K562 (cell line): ENCODE data around the gene ZNHIT6. TPM values are rescaled to one million over a fixed set of nuclear protein-coding genes. Genes with fewer than 3 reads are reported as not detected.

Experiments used
- ATAC-seq: fragments of 200-7000 bp; cut with Tn5 transposase; 3 replicates; pipeline ENCODE4 v1.9.1; 2020; ENCODE audit warnings: moderate library complexity
- BruUV-seq: library from RNA; stranded (reverse); fragments of 400-500 nt; replicated peaks from 2 replicates; lab custom pipeline; 2021; lab: Mats Ljungman, UMichigan
- CTCF ChIA-PET: fragments of 300-600 bp; formaldehyde crosslinking; extraction: SDS; loops from one replicate; lab custom pipeline; 2021; ENCODE audit warnings: low intra/inter-chr PET ratio; lab: Yijun Ruan, JAX
- POLR2A ChIA-PET: fragments of 300-600, 350-650 bp; sonication (Branson Sonifier 250); formaldehyde crosslinking; extraction: SDS; loops from one replicate; lab custom pipeline; 2021; ENCODE audit warnings: antibody characterized with exemption, inconsistent platforms; lab: Yijun Ruan, JAX
- DNase-seq, 4 experiments: peaks; one replicate each; pipeline versions ENCODE4 v3.0.0 to v3.0.0-alpha.2; 2011 to 2018; ENCODE audit warnings: low spot score in 3 of 4, mixed read lengths in 3 of 4; ENCODE audit errors: extremely low read depth in 1 of 4
- FAIRE-seq: peaks from 2 replicates; lab custom pipeline; 2011; peaks lifted over from hg19 to GRCh38; lab: Jason Lieb, UNC
- H2AFZ ChIP-seq: 2 replicates; pipeline ENCODE4 v1.6.0; 2011; ENCODE audit warnings: low read depth, low read length, control low read depth, inconsistent platforms
- H3K27ac ChIP-seq: fragments of 200-600 bp; 3 replicates; pipeline ENCODE4 v1.8.0; 2011; ENCODE audit warnings: low read depth, mild to moderate bottlenecking, control low read depth, inconsistent platforms, low read length, moderate library complexity, mixed read lengths; ENCODE audit errors: extremely low read depth
- H3K27me3 ChIP-seq, 2 experiments: fragments of 300-600 bp in 1 of 2; 2 replicates in 1 of 2; 3 replicates in 1 of 2; pipeline versions ENCODE4 v1.6.0 to v1.8.0; 2011; ENCODE audit warnings: inconsistent platforms in 2 of 2, low read length in 2 of 2, mild to moderate bottlenecking in 1 of 2, mixed read lengths in 1 of 2, moderate library complexity in 1 of 2; ENCODE audit not compliant: control insufficient read depth in 2 of 2, insufficient read depth in 2 of 2
- H3K36me3 ChIP-seq: fragments of 300-600 bp; 3 replicates; pipeline ENCODE4 v1.8.0; 2011; ENCODE audit warnings: mild to moderate bottlenecking, low read length, inconsistent platforms; ENCODE audit not compliant: control insufficient read depth, insufficient read depth
- H3K4me1 ChIP-seq, 2 experiments: fragments of 200-600 bp in 1 of 2; replicated peaks in 1 of 2; 2 replicates in 1 of 2; 3 replicates in 1 of 2; pipeline versions ENCODE4 v1.5.1 to v1.8.0; 2011; ENCODE audit warnings: inconsistent platforms in 2 of 2, low read length in 2 of 2, mild to moderate bottlenecking in 1 of 2, mixed read lengths in 1 of 2, moderate library complexity in 1 of 2; ENCODE audit not compliant: control insufficient read depth in 2 of 2, insufficient read depth in 2 of 2
- H3K4me2 ChIP-seq: 2 replicates; pipeline ENCODE4 v1.6.1; 2011; ENCODE audit warnings: low read length, control low read depth, inconsistent platforms, mixed read lengths; ENCODE audit not compliant: insufficient read depth
- H3K4me3 ChIP-seq: fragments of 200-600 bp; sonication (generic), shearing (Covaris generic); 2 replicates; pipeline ENCODE4 v1.5.1; 2016; ENCODE audit warnings: control low read depth, inconsistent platforms
- H3K79me2 ChIP-seq: fragments of 200-600 bp; 3 replicates; pipeline ENCODE4 v1.8.0; 2011; ENCODE audit warnings: low read length, inconsistent platforms; ENCODE audit not compliant: control insufficient read depth, insufficient read depth
- H3K9ac ChIP-seq, 2 experiments: 2 replicates each; pipeline versions ENCODE4 v1.6.0 to v1.6.1; 2011; ENCODE audit warnings: low read depth in 2 of 2, low read length in 2 of 2, control low read depth in 1 of 2, inconsistent platforms in 1 of 2, mild to moderate bottlenecking in 1 of 2, mixed read lengths in 1 of 2; ENCODE audit not compliant: insufficient read depth in 1 of 2
- H3K9me1 ChIP-seq: one replicate; pipeline ENCODE4 v1.6.0; 2011; ENCODE audit warnings: inconsistent platforms, mild to moderate bottlenecking, low read length, moderate library complexity; ENCODE audit not compliant: control insufficient read depth, insufficient read depth
- H3K9me3 ChIP-seq: replicated peaks from 2 replicates; pipeline ENCODE4 v1.5.1; 2011; ENCODE audit warnings: low read depth, low read length, inconsistent platforms; ENCODE audit not compliant: control insufficient read depth, insufficient read depth
- H4K20me1 ChIP-seq: replicated peaks from 2 replicates; pipeline ENCODE4 v1.6.1; 2011; ENCODE audit warnings: low read length, inconsistent platforms, mixed read lengths; ENCODE audit not compliant: control insufficient read depth, insufficient read depth
- ATF7 ChIP-seq: fragments of 450-650 bp; IDR thresholded peaks from 2 replicates; pipeline ENCODE4 v1.7.1; 2014; ENCODE audit warnings: mild to moderate bottlenecking, moderate library complexity
- DEAF1 ChIP-seq: fragments of 450-650 bp; formaldehyde crosslinking; IDR thresholded peaks from 2 replicates; pipeline ENCODE4 v1.4.0; 2020; ENCODE audit warnings: mild to moderate bottlenecking, moderate library complexity
- GABPA ChIP-seq: fragments of 200-800 bp; sonication (Bioruptor generic); conservative IDR thresholded peaks from 2 replicates; pipeline ENCODE4 v1.6.1; 2016; ENCODE audit warnings: low read depth, missing genetic modification characterization, missing compliant biosample characterization
- GTF2A2 ChIP-seq: IDR thresholded peaks from 2 replicates; pipeline ENCODE4 v1.6.1; 2016; ENCODE audit warnings: mild to moderate bottlenecking, missing genetic modification characterization, missing compliant biosample characterization
- HES1 ChIP-seq: fragments of 450-650 bp; IDR thresholded peaks from 2 replicates; pipeline ENCODE4 v1.6.1; 2016; ENCODE audit warnings: low read depth, mild to moderate bottlenecking, moderate library complexity
- MCM7 ChIP-seq, 2 experiments: fragments of 450-650 bp; IDR thresholded peaks; 2 replicates each; pipeline ENCODE4 v1.6.1; 2016 to 2018
- PHF21A ChIP-seq: fragments of 450-650 bp; IDR thresholded peaks from 2 replicates; pipeline ENCODE4 v1.6.1; 2017; ENCODE audit warnings: low read depth, borderline replicate concordance
- RCOR1 ChIP-seq, 2 experiments: IDR thresholded peaks; 2 replicates each; pipeline ENCODE4 v1.6.1; 2012; ENCODE audit warnings: low read depth in 2 of 2, low read length in 2 of 2, borderline replicate concordance in 1 of 2, improper control_type of control experiment in 1 of 2
- YY1 ChIP-seq, 3 experiments: IDR thresholded peaks; 2 replicates each; pipeline ENCODE4 v1.6.1; 2011; ENCODE audit warnings: low read length in 2 of 3, mild to moderate bottlenecking in 2 of 3, moderate library complexity in 2 of 3, borderline replicate concordance in 1 of 3, control low read depth in 1 of 3, low read depth in 1 of 3; ENCODE audit not compliant: insufficient read depth in 3 of 3, insufficient replicate concordance in 2 of 3, control insufficient read depth in 1 of 3, insufficient read length in 1 of 3; ENCODE audit errors: extremely low read depth in 1 of 3
- ZNF143 ChIP-seq: sonication (generic); formaldehyde crosslinking; IDR thresholded peaks from 2 replicates; pipeline ENCODE4 v1.9.0; 2022; ENCODE audit warnings: mild to moderate bottlenecking, missing genetic modification reagents
- ZNF24 ChIP-seq: fragments of 450-650 bp; IDR thresholded peaks from 2 replicates; pipeline ENCODE4 v1.6.1; 2016
- ZNF318 ChIP-seq, 2 experiments: fragments of 450-650 bp; IDR thresholded peaks; 2 replicates each; pipeline ENCODE4 v1.6.1; 2016; ENCODE audit warnings: mild to moderate bottlenecking in 2 of 2, borderline replicate concordance in 1 of 2, low read depth in 1 of 2, moderate library complexity in 1 of 2
- WGBS: fragments of 100-300 bp; shearing (Covaris generic); methylation state at CpG from one replicate; pipeline ENCODE4 v1.1.6; 2016; ENCODE audit warnings: low coverage, mixed read lengths; ENCODE audit not compliant: insufficient coverage; ENCODE audit errors: missing lambda C conversion rate; 5-methylcytosine and 5-hydroxymethylcytosine counted together
- in situ Hi-C: fragments of 300-500 bp; cut with MboI; formaldehyde crosslinking; loops from 4 replicates; pipeline ENCODE4 v1.15.0; 2018; ENCODE audit warnings: inconsistent platforms, mixed read lengths
- intact Hi-C: fragments of 100-400 bp; cut with micrococcal nuclease; formaldehyde crosslinking; loops from 2 replicates; pipeline ENCODE4 v1.14.2; 2022
- polyA plus RNA-seq, 8 experiments: library from polyadenylated mRNA; depleted of rRNA in 4 of 8; stranded (reverse) in 5 of 8; unstranded in 3 of 8; fragments of >200 nt; fragmentation: Nextera tagmentation in 2 of 8; fragmentation: Illumina TruSeq in 1 of 8; extraction: Ambion mirVana in 2 of 8; extraction: Trizol in 1 of 8; gene quantifications; 2 replicates each; pipeline versions ENCODE4 v1.2.1 to v1.2.3, GENCODE V29; 2011 to 2014; ENCODE audit warnings: inconsistent platforms in 1 of 8, missing spikeins in 1 of 8
- total RNA-seq, 7 experiments: library from RNA; depleted of rRNA in 6 of 7; stranded (reverse); fragments of >200 nt in 6 of 7; fragmentation: Illumina TruSeq in 2 of 7; extraction: Trizol in 2 of 7; gene quantifications; 2 replicates each; pipeline versions ENCODE4 v1.2.1 to v1.2.3, GENCODE V29; 2011 to 2021; ENCODE audit warnings: low replicate concordance in 1 of 7

The ZNHIT6 gene
- total and polyA plus RNA-seq, 9 of the 15 experiments (the other 6 are each of a cell fraction or from before 2014, with no cell fraction given): 15.4 to 37.6 (median 21.7) TPM

- no peaks in the 10 kb centered on the region for H4K20me1 ChIP-seq
- H2AFZ ChIP-seq: no peak overlapping the region
- H3K9ac ChIP-seq: no peak overlapping the region
- no peaks in the 10 kb centered on the region for H3K79me2 ChIP-seq
- no peak overlapping the region for H3K4me3 ChIP-seq
- no peaks in the 10 kb centered on the region for H3K36me3 ChIP-seq
- BruUV-seq: no TSS peak
- no peak overlapping the region for H3K4me2 ChIP-seq
- in situ Hi-C loops: no loop called here
- FAIRE-seq (no peak), ATAC-seq (no peak), DNase-seq (no peak)
- H3K9me3 ChIP-seq: no peaks in the 10 kb centered on the region
- POLR2A ChIA-PET: no interaction called here
- WGBS: 0% methylated on average over 1 of the region's 1 CpG
- intact Hi-C loops: no loop called here
- CTCF ChIA-PET: no interaction called here
- no peaks in the 10 kb centered on the region for H3K27me3 ChIP-seq
- no peaks in the 10 kb centered on the region for H3K9me1 ChIP-seq
- H3K27ac ChIP-seq: no peak overlapping the region
- H3K4me1 ChIP-seq: no peaks in the 10 kb centered on the region
- no peak for TF ChIP-seq PHF21A
- no peak for TF ChIP-seq GTF2A2 (tag)
- no peak for TF ChIP-seq ZNF143 (CRISPR knock-in tag)
- TF ChIP-seq GABPA (tag): no peak
- TF ChIP-seq ZNF24: no peak
- TF ChIP-seq ATF7: no peak
- no peak for TF ChIP-seq HES1
- no peak for TF ChIP-seq RCOR1 (IDR thresholded peaks at IDR 0.05; ENCODE audit: borderline replicate concordance in 1 of 2, low read depth in 2 of 2, low read length in 2 of 2)
- TF ChIP-seq ZNF318 (IDR thresholded peaks at IDR 0.05; ENCODE audit: borderline replicate concordance in 1 of 2, low read depth in 1 of 2): no peak
- no peak for TF ChIP-seq DEAF1 (CRISPR knock-in tag)
- no peak for TF ChIP-seq MCM7 (IDR thresholded peaks at IDR 0.05)
- no peak for TF ChIP-seq YY1 (IDR thresholded peaks at IDR 0.05; ENCODE audit: borderline replicate concordance in 1 of 3, control insufficient read depth in 1 of 3, extremely low read depth in 1 of 3, insufficient read depth in 3 of 3, insufficient read length in 1 of 3, insufficient replicate concordance in 2 of 3, low read depth in 1 of 3, low read length in 2 of 3)
Observed at GRCh38 chr1:85734931-85735330, 26.7 kb upstream of the ZNHIT6 start.
